GM19023 (cell line): ENCODE data around the gene VGLL4.
"Not testable (repeated sequence)": the region's sequence is repeated elsewhere in the genome, so short reads cannot be mapped to it uniquely, and the experiment has no call there.

ENCODE experiments used
- ATAC-seq: cut with Tn5 transposase; IDR thresholded peaks from one replicate; pipeline ENCODE4 v1.9.1; 2021; ENCODE audit warnings: mild to moderate bottlenecking, moderate library complexity; ENCODE audit not compliant: unreplicated experiment

VGLL4 gene

GRCh38 chr3:11609481-11609880 lies 34.2 kb downstream of the VGLL4 start:
- no peak for ATAC-seq

DNA sequence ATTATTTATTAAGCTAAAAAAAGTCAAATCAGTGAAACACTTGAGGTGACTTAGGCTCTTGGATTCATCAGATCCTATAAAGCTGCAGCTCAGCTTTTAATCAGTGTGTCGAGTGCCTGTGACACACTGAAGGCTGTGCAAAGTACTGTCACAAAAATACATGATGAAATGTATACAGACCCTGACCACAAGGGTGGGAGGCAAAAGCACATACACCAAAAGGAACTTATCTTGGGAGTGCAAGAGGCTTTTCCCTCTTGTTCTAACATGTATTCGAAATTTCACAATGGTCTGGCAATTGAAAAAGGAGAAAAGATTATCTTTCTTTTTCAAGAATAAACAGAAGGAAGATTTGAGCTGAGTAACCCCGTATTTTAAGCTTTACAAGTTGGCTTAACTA lies 35.9 kb downstream of the VGLL4 start:
- ATAC-seq, result no peak

DNA sequence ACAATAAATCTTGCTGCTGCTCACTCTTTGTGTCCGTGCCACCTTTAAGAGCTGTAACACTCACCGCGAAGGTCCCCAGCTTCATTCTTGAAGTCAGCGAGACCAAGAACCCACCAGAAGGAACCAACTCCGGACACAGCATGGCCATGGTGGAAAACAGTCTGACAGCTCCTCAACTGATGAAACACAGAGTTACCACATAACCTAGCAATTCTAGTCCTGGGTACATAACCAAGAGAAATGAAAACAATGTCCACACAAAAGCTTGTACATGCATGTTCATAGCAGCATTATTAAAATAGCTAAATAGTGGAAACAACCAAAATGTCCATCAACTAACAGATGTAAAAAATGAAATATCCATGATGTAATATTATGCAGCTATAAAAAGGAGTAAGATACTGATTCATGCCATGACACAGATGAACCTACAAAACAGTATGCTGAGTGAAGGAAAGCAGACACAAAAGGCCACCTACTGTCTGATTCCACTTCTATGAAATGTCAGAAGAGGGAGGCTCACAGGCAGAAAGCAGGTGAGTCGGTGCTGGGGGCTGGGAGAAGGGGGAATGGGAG lies 36.8 kb downstream of the VGLL4 start:
- no peak for ATAC-seq

DNA sequence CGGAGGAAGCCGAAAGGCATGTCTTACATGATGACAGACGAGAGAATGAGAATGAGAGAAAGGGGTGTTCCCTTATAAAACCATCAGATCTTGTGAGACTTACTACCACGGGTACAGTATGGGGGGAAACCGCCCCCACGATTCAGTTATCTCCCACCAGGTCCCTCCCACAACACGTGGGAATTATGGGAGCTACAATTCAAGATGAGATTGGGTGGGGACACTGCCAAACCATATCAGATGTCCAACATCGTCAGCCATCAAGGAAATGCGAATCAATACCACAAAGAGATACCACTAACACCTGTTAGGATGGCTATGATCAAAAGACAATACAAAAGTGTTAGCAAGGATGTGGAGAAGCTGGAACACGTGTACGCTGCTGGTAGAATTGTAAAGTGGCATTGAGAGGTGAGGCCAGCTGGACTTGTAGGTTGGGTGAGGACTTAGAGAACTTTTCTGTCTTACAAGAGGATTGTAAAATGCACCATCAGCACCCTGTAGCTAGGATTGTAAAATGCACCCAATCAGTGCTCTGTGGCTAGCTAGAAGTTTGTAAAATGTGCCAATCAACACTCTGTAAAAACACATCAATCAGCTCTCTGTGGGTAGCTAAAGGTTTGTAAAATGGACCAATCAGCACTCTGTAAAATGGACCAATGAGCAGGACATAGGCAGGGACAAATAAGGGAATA lies 37.5 kb downstream of the VGLL4 start:
- no peak for ATAC-seq

DNA sequence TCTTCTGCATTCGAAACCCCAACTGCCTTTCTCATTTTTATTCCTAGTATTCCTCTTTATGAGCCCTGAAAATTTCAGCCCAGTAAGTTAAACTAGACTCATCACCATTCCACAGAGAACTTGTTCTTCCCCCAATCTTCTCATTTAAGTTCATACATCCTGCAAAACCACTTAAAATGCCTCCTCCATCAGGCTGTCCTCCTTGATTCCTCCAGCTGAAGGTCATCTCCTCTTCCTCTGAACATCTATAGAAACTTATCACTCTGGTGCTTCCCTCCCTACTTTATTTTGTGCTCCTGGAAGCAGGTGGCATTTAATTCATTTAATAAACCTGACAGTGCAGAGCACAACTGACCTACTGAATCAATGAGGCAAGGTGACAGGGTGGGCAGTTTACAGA lies 38.3 kb downstream of the VGLL4 start:
- no peak for ATAC-seq

GRCh38 chr3:11604139-11604892 lies 39.4 kb downstream of the VGLL4 start:
- ATAC-seq, result no peak

DNA sequence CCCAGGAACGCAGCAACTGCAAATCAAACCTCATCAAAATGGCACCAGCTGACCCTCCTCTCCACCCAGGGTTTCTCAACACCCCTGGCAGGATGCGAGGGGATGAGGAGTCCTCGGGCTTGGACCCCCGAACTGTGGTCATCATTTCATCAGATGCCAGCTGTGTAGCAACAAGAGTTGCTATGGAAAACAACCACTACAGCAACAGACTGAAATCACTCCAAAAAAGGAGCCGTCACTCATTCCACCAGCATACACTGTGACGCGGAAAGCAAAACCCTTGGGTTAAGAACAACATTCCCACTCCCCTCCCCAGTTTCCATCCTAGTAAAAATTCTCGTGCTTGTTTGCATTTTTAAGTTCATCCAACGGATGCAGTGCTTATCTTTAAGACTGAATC lies 40.1 kb downstream of the VGLL4 start:
- no peak for ATAC-seq

DNA sequence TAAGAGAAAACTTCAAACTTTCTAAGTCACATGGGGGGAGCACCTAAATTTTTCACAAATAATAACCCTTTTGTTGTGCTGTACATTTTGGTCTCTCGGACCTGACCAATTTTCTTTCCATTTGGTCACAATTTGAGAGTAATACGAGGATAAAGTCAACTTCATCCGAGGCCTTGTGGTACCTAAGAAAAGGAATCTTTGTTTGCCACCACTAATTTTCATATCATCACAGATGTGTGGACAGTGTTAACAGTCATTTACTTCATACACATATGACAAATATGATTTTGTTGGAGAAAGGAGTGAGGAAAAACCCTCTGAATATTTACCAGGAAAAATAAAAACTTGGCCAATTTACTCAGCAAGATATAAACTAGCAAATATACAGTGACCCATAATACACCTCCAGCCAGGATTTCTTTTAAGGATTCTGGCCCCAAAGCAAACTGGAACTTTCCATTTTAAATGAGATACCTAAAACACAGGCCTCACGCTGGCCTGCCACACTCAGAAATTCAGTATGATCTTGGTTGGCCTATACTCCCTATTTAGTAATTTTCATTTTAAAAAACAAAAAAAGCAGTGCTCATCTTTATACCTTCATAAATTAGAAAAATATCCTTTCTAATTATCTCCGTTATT lies 40.7 kb downstream of the VGLL4 start:
- ATAC-seq, result no peak

- ATAC-seq, result no peak
Measured at GRCh38 chr3:11602239-11602840, 41.4 kb downstream of the VGLL4 start.

DNA sequence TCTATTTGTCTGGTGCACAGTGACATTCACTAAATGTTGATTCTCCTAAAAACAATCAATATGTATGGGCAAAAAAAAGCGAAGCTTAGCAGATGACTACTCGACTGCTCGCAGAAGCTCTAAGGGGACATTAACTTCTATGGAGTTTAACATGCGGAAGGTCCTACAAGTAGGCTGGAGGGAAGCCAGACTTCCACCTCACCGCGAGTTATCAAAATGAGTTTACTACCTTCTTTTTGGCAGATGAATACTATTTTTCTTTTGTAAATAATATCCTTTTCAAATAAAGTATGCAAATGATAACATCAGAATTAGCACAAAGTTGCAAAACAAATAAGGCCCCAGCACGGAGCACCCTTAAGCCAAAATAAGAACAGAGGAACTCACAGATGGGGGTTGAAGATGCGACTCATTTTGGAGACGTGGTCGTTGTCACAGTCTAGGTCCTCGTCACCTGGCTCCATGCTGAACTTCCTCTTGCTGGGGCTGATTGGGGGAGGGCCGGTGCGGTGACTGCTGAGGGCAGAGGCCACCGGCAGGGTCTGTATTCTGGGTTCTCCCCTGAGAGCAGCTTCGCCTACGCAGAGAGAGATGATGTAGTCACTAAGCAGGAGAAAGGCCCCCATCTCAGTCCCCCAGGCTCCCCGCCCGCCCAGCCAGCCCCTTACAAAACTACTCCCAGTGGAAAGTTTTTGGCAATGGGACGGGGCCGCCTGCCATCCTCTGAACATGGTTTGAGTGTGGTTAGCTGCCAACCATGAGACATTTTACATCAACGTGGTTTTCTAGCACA lies 42.1 kb downstream of the VGLL4 start:
- ATAC-seq, result peak; percentile 95

- no peak for ATAC-seq
Measured at GRCh38 chr3:11600501-11601282, 43.0 kb downstream of the VGLL4 start.

- no peak for ATAC-seq
Measured at GRCh38 chr3:11596387-11596786, 47.3 kb downstream of the VGLL4 start.

GRCh38 chr3:11595024-11595423 lies 48.7 kb downstream of the VGLL4 start:
- ATAC-seq, result not testable (repeated sequence)

- no peak for ATAC-seq
Measured at GRCh38 chr3:11593318-11594034, 50.2 kb downstream of the VGLL4 start.

DNA sequence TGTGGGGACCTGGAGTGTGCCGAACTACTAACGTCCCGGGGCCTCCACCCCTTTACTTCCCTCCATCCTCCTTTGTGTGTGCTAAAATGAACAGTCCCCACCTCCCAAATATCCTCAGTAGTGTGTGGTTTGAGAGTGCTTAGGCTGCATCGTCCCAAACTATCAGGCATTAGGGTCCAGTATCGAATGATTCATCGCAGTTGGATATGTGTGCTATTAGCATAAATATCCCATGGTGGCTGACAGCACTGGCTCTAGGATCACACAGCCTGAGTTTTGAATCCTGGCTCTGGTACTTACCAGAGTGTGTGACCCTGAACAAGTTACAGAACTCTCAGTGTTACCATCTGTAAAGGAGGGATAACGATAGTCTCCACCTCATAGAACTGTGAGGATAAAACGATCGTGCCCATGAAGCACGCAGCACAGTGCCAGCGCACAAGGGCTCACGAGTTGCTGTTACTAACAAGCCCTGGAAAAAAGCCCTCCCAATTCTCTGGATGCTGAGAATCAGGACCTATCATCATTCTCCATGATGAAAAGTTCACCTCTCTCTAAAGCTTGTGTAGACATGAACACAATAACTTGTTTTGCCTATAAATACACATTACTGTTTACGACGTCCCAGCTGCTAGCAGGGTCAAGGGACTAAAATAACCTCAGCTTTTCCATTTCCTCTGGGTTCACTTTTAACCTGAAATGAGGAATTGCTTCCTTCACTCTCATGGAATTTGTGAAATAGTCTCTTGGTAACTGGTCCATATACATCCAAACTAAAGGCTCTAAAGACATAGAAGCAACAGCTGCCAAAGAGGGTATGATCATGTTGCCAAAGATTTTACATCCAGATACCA lies 51.0 kb downstream of the VGLL4 start:
- ATAC-seq, result no peak

- ATAC-seq, result no peak
Measured at GRCh38 chr3:11591391-11592282, 52.1 kb downstream of the VGLL4 start.

DNA sequence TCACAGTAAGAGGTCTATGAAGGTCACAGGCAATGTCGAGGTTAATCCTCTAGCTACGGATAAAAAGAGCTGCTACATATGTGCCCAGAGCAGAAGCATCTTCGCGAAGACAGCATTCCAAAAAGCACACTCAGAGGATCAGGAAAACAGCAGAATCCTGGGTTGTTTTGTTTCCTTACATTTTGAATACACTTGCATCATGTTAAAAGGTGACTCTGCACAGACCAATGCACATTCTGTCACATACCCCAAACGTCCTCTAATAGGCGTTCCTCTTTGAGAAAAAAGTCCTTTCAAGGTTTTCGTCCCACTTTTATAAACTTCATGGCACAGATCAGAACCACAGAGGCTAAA lies 52.7 kb downstream of the VGLL4 start:
- no peak for ATAC-seq
